Activated CD4-positive, alpha-beta T cell treated with anti-CD3 and anti-CD28 coated beads for 48 hours (primary cell): ENCODE data around the gene C16orf89.
"Not testable (repeated sequence)": the region's sequence is repeated elsewhere in the genome, so short reads cannot be mapped to it uniquely, and the experiment has no call there.

Experiments
- DNase-seq: peaks from one replicate; pipeline ENCODE4 v3.0.0-alpha.2; 2020

The C16orf89 gene, protein sequence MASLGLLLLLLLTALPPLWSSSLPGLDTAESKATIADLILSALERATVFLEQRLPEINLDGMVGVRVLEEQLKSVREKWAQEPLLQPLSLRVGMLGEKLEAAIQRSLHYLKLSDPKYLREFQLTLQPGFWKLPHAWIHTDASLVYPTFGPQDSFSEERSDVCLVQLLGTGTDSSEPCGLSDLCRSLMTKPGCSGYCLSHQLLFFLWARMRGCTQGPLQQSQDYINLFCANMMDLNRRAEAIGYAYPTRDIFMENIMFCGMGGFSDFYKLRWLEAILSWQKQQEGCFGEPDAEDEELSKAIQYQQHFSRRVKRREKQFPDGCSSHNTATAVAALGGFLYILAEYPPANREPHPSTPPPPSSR

DNA sequence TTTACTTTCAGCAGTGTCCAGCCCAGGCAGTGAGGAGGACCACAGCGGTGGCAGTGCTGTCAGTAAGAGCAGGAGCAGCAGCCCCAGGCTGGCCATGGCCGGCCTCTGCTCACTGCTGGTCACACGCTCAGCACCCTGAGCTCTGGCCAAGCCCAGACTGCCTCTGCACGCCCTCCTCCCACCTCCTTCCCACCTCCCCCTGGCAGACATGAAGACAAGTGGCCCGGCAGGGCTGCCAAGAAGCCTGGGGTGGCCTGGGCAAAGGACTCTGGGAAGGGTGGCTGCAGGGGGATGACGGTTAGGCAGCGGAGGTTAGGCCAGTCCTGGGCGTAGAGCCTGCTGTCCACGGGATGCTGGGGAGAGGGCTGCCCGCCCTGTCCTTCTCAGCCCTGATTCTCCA is at the start of gene C16orf89:
C16orf89 (minus strand) TSS at position 144 of the 400 bp plus-strand sequence; CDS start at position 96, 48 bp downstream.
- no peak for DNase-seq

DNA sequence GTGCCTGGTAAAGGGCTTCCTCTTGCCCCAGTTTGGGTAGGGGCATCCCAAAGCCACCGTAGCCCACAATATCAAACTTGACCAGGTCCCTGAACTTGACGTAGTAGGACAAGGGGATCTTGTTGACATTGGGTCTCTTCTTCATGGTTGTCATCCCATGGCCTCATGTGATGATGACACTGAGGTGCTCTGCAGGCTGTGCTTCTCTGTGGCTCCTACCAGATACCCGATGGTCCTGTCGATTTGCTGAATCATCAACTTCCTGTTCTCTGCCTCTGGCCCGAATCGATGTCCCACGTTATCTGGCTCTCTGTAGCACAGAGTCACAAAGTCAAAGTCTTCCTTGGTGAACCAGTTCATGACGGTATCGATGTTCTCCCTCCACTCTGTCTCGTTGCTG is 45.2 kb upstream of the C16orf89 start:
- not testable (repeated sequence) for DNase-seq

DNA sequence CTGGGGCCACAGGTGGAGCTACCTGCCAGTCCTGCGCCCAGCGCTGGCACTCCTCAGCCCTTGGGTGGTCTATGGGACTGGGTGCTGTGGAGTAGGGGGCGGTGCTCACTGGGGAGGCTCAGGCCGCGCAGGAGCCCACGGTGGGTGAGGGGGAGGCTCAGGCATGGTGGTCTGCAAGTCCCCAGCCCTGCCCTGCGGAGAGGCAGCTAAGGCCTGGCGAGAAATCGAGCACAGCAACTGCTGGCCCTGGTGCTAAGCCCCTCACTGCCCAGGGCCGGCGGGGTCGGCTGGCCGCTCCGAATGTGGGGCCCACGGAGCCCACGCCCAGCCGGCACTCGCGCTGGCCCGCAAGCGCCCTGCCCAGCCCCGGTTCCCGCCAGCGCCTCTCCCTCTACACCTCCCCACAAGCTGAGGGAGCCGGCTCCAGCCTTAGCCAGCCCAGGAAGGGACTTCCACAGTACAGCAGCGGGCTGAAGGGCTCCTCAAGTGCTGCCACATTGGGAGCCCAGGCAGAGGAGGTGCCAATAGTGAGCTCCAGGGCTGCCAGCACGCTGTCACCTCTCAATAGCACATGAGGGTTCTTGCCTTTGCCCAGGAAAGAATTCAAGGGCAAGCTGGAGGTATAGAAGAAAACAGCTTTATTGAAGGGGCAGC is 42.9 kb upstream of the C16orf89 start:
- DNase-seq = no peak

DNA sequence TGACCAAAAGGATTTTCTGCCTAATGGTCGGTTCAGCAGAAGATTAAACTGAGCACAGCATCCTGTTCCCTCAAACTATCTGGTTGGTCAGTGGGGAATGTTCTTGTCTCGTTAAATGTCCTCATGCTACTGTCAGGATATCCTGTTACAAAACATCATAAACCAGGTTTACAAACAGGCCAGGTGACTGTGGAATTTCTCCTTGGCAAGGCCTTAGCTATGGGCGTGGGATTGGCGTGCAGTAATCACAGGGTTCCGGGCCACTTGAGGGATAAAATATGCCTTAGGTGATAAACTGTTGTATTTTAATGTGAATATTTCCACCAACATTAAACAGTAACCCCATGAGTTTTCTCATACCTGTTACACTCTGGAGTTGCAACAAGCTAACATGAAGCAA is 39.3 kb upstream of the C16orf89 start:
- not testable (repeated sequence) for DNase-seq

DNA sequence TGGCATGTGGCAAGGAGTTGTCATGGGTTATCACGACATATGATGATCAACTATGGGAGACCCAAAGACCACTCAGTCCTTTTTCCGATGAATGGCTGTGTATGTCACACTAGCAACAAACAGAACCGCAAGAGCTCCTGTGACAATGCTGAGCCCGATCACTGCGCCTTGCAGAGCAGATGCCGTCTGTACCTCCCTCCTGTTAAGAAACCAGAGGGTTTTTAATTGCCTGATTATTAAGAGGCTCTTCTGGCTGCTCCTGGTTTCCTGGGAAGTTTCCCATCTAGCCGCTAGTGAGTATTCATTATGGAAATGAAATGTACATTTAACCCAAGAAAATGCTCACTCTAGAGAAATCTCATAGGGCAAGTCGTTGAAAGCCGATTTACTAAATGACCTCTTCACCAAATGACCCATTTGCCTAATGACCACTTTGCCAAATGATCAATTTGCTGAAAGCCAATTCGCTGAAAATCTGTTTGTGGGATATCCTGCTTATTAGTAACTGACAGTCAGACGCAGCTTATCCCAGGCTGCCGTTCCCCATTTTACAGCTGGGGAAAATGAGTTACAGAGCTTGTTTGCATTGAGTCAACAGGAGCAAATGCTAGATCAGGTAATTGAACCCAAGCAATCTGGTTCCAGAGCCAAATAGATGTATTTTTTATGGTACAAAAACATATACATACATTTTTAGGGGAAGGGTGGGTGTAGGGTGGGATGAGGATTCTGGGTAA is 37.7 kb upstream of the C16orf89 start:
- not testable (repeated sequence) for DNase-seq

DNA sequence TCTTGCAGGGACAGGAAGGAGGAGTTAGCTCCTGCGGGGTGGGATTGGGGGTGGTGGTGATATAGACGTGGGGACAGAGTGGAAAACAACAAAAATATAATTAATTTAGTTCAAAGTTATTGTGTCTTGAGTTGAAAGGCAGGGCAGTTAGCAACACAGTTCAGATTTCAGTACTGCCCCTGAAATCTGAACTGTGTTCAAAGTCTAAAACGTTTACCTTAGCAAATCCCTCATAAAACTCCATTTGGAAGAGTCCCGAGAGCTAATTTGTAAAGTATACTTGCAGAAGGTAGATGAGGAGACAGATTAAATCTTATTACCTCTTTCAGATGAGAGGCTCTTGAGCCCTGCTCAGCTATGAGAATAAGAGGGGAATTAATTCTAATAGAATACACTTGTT is 33.4 kb upstream of the C16orf89 start:
- DNase-seq = not testable (repeated sequence)

DNA sequence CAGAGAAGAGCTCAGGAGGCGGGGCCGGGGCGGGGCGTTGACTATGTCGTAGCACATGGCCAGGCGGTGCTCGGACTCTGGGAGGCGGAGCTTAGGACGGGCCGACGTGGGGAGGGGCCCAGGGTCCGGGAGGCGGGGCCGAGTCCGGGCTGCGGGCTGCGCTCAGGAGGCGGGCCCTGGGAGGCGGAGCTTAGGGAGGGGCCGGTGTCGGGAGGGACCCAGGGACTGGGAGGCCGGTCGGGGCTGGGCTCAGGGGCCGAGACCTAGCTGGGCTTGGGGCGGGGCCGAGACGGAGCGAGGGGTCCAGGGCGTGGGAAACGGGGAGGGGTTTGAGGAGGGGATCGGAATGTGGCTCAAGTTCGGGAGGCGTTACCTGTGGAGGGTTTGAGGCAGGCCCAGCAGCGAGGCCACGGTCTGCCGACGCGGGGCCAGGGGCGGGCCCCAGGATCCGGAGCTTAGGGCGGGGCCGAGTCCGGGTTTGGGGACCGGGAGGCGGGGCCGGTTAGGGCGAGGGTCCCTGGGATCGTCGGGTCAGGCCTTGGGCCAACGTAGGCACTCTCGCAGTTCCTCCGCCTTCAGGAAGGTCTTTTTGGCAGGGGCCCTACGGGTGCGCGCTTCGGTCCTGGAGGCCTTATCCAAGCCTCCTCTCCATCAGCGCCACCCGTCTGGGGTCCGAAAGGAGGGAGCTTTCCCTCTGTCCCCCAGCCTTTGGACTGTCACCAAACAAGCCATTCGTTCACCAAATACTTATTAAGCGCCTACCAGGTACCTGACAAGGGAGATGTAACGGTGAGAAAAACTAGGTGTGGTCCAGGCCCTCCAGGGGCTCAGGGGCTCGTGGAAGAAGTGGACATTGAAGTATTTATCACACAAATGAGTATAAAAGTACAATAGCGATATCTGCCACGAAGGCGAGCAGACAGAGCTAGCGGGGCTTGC is 32.7 kb upstream of the C16orf89 start:
- DNase-seq = peak; percentile 77

DNA sequence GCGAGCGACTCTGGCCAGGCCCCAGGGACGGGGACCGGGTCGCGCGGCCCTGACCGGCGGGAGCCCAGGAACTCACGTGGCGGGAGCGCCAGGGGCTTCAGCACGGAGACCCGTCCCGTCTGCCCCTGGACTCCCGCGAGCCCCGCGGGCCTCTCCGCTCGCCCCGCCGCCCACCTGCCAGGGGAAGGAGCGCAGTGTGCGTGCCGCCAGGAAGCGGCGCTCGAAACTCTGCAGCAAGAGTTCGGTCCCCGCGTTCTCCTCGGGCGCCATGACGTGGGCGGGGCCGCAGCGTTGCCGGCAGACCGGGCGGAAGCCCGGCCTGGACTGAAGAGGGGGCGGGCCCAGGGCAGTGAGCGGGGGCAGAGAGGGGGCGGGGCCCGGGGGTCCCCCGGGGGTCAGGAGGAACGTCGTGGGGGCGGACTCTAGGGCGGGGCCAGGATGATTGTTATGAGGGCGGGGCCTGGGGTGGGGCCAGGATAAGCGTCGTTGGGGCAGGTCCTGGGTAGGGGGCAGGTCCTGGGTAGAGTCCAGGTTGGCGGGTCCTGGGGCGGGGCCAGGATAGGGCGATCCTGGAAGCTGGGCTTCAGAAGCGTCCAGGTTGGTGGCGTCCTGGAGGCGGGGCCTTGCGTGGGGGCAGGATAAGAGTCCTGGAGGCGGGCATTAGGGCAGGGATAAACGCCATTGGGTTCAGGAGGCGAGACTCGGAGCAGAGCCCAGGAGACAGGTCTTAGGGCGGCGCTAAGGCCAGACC is 31.9 kb upstream of the C16orf89 start, which contains the start of gene EEF2KMT:
EEF2KMT (minus strand) TSS at position 326 of the 751 bp plus-strand sequence; CDS start at position 270, 56 bp downstream.
- peak; percentile 98 for DNase-seq

DNA sequence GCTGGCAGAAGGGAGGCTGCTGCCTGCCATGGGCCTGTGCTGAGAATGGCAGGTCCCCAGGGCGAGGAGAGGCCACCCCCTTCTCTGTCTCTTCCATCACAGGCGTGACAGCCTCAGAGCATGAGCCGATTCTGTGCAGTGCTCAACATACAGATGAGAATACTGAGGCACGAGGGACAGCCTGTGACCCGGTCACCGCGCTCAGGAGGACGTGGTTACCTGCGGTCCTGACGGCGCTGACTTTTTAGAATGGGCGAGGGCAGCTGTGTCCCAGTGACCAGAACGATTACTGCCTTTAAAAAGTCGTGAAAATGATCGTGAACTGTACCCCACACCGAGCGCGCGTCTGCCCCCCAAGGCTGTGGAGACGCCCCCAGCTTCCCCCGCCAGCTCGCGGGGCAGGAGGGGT is 31.3 kb upstream of the C16orf89 start:
- DNase-seq = peak; percentile 58

DNA sequence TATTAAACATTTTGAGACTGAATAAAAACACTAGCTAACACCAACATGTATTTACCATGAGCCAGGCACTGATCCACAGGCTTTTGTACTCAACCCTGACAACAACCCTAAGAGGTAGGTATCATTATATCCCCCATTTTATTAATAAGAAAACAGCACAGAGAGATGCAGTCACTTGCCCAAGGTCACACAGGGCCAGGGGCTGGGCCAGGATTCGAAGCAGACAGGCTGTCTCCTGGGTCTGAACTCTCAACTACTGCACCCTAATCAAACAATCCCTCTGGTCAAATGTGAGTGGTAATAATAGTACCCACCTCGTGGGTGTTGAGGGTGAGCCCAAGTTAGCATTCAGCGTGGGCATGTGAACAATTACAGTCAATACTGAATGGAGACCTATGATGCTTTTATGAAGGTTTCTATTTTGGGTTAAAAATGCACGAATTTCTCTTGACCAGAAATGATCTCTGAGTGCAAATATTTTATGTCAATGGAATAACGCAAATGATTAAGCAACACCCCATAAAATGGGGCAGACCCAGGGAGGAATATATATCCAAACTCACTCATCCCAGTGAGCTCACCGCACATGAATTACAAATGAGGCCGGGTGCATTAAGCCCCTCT is 30.8 kb upstream of the C16orf89 start:
- not testable (repeated sequence) for DNase-seq

DNA sequence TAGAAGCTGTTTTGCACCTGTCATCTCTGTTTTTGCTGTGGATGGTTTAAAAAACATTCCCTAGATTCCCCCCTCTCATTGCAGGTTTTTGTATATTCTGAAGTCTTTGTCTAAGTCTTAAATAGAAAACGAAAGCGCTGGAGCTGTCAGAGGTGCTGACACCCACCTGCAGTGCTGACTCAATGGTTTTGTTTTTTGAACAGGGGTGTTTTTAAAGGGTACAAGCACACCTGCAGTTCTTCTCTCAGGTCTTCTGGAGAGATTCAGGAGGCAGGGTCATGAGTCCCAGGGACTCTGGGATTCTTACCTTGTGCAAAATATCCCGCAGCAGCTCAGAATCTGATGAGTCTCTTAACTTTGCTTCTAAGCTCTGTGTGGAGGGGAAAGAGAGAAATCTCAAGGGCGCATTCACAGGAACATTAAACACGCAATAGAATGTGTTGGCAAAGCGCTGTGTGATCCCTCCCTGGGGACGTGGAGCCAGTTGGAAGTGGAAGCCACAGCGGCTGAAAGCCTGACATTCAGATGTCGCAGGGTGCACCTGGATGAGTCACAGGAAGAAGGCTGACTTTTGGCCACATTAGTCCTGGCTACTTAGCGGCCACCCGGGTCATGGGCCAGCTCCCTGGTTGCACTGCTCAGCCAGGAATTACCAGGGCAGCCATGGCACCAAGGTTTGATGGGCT is 29.5 kb upstream of the C16orf89 start:
- not testable (repeated sequence) for DNase-seq

DNA sequence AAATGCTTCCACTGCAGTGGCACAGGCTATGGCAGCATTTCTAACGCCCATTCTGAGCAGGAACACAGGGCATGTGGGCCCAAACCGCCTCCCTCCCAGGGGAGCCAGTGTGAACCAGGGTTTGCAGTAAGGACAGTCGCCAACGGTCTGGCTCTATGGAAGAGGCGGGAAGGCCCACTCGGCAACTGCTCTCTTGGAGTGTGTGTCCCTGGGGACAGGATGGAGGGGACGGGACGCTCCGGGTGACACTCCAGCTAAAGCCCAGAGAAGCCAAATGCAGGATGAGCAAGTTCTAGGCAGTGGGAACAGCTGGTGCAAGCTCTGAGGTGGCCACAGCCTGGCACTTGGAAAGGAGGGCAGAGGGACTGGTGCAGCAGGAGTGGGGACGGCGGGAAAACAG is 28.0 kb upstream of the C16orf89 start:
- DNase-seq = not testable (repeated sequence)

DNA sequence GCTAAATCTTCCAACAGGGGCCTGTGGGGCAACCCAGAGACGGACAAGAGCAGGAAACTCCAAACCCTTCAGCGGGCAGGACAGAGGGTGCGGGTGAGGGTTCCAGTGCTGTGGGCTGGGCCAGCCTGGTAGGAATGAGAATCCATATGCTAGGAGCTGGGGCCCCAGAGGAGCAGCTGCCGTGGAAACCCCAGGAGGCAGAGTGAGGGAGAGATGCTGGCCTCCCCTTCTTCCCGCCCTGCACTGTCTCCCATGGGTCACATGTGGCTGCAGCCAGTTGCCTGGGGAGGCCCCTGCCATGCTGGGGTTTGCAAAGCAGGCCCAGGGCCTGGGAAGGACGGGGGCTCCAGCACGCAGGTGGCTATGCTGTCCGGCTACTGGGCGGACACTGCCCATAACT is 27.3 kb upstream of the C16orf89 start:
- not testable (repeated sequence) for DNase-seq

DNA sequence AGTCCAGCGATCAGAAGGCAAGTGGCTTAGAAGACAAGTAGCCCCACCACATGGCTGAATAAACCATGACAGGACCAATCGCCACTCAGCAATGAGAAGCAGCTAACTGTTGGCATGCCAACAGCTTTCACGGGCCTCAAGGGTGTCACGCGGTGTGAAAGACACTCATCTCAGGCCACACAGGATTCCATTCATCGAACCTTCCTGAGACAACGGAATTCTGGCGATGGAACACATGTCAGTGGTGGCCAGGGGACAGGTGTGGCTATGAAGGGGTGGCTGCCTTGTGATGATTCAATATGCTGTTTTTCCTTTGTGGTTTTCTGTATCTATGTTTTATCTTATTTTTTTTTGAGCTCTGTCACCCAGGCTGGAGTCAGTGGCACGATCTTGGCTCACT is 24.8 kb upstream of the C16orf89 start:
- not testable (repeated sequence) for DNase-seq

DNA sequence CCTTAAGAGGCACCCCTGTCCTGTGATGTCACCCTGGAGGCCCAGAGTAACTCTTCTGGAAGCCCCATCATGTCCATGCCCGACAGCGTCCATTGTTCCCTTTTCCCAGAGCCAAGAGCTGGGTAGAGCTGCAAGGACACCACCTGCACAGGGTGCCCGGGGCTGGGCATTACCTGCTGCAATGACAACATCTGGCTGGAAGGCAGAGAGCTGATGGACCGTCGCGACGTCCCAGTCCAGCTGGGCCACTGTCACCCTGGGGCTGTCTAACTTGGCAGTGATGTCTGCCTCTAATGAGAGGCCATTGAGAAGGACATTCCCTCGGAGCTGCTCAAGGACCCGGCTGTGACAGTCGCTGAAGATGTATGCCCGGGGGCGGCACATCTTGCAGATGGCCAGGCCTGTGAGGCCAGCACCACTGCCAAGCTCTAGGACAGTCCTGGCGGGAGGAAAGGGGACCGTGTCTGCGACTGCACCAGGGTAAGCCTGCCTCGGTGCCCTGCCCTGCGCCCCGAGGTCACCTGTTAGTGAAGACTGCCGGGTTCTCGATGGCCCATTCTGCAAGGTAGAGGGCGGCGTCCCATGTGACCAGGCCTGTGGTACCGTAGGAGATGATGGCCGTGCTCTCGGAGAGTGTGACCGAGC is 24.3 kb upstream of the C16orf89 start:
- not testable (repeated sequence) for DNase-seq

DNA sequence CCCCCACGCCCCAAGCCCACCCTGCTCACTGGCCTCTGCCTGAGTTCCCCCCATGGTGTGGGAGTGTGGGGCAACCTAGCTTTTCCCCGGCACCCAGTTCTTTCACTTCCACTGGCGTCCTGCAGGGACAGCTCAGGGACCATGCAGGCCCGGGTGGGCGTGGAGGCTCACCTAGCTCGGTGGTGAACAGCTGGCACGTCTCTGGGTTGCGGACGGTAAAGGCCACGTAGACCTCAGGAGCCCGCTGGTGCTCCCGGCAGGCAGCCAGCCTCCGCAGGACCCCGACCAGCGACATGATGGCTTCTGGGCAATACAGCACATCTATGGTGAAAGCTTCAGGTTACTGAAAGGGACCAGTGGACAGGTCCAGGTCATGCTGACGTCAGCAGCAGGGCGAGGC is 23.2 kb upstream of the C16orf89 start:
- not testable (repeated sequence) for DNase-seq

DNA sequence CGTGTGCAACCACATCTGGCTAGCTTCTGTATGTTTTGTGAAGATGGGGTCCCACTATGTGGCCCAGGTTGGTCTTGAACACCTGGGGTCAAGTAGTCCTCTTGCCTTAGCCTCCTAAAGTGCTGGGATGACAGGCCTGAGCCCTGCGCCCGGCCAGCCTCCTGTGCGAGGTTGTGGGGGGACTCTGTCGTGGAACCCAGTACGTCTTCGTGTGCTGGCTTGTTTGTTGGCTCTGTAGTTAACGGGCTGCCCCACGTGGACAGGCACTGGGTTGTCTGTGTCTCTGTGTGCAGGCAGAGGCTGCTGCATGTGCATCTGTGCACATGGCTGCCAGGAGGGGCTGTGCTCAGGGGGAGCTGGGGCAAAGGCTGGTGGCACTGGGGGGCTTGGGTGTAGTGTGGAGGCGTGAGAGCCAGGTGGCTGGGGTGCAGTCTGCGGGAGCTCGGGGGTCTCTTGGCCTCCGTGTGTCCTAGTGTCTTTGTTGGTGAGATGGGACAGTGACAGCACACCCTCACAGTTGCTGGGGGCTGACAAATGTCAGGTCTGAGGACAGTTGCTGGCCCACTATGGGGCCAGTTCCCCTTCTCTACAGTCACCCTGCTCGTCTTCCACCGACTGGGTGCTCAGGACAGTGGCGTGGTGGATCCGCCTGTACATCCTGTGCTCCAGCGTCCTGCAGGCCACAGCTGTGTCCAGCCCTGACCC is 22.5 kb upstream of the C16orf89 start:
- not testable (repeated sequence) for DNase-seq

DNA sequence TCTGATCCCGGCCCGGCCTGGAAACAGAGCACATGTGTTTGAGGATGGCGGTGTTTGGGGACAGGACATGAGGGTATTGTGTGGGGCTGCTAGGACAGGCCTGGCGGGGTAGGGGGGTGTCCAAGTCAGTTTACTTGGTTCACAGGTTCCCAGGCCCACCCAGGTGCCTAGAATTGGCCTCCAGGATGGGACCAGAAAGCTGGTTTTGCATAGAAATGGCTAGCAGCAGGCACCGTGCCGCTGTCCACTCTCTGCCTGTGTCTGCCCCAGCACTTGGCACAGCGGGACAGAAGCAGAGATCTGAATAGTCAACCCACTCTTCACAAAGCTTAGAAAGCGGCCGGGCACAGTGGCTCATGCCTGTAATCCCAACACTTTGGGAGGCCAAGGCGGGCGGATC is 20.0 kb upstream of the C16orf89 start:
- DNase-seq = not testable (repeated sequence)

DNA sequence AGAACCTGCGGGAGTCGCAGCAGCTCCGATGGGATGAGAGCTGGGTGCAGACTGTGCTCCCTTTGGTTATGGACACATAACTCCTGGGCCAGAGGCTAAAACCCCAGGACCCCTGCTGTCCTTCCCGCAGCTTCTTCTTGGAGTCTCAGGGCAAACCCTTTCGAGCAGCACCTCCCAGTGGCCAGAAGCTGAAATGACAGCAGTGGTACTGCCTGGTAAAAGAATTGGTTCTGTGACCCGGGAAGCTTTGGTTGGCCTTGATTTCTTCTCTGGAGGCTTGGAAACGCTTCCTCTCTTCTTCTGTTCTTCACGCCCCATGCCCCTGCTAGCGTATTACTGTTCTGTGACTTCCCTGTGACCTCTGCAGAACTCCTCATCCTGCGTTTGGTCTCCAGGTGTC is 19.0 kb upstream of the C16orf89 start:
- peak; percentile 75 for DNase-seq
